ENCODE measurements around the gene EMILIN3. TPM values are rescaled to one million over a fixed set of nuclear protein-coding genes. Genes with fewer than 3 reads are reported as not detected.

EMILIN3 gene
- total RNA-seq, 2 experiments from 2014 or later, result not detected

- intact Hi-C loops (cut with micrococcal nuclease), result no loop called here
- ChIA-PET CTCF (no interaction called here), POLR2A (no interaction called here)
- Mint-ChIP-seq H3K36me3 (ENCODE audit: low read depth) (no peaks in the 10 kb centered on the region), H3K4me3 (no peak overlapping the region), H3K9me3 (peaks cover 7% of the 10 kb centered on the region), H3K4me1 (ENCODE audit: low read depth) (no peaks in the 10 kb centered on the region), H3K27ac (no peak overlapping the region), H3K27me3 (peaks cover 35% of the 10 kb centered on the region)
- TF ChIP-seq CTCF (IDR thresholded peaks at IDR 0.05), result no peak
- ATAC-seq, result no peak
- no peak for DNase-seq
Measured at GRCh38 chr20:41373931-41374920, 7.6 kb upstream of the EMILIN3 start.

- no peak for DNase-seq
- ATAC-seq, result no peak
- Mint-ChIP-seq H3K27me3 (peaks cover 37% of the 10 kb centered on the region), H3K4me1 (ENCODE audit: low read depth) (no peaks in the 10 kb centered on the region), H3K27ac (no peak overlapping the region), H3K9me3 (peaks cover 7% of the 10 kb centered on the region), H3K4me3 (no peak overlapping the region), H3K36me3 (ENCODE audit: low read depth) (no peaks in the 10 kb centered on the region)
- ChIA-PET CTCF (no interaction called here), POLR2A (interaction anchor here (0.6 kb wide), 1 partner anchor 131 kb away, joined by 3 read pairs; no protein-coding TSS in a partner anchor)
- no peak for TF ChIP-seq CTCF (IDR thresholded peaks at IDR 0.05)
- intact Hi-C loops (cut with micrococcal nuclease), result no loop called here
Measured at GRCh38 chr20:41373251-41373783, 6.7 kb upstream of the EMILIN3 start.

- intact Hi-C loops (cut with micrococcal nuclease), result no loop called here
- Mint-ChIP-seq H3K4me3 (no peak overlapping the region), H3K27me3 (peaks cover 40% of the 10 kb centered on the region), H3K9me3 (peaks cover 7% of the 10 kb centered on the region), H3K27ac (no peak overlapping the region), H3K4me1 (ENCODE audit: low read depth) (peaks cover 2% of the 10 kb centered on the region), H3K36me3 (ENCODE audit: low read depth) (no peaks in the 10 kb centered on the region)
- POLR2A ChIA-PET, result no interaction called here
- CTCF ChIA-PET, result no interaction called here
- no peak for TF ChIP-seq CTCF (IDR thresholded peaks at IDR 0.05)
- DNase-seq, result no peak
- ATAC-seq, result no peak
Measured at GRCh38 chr20:41371371-41371770, 4.8 kb upstream of the EMILIN3 start.

GRCh38 chr20:41370176-41370575, 3.6 kb upstream of the EMILIN3 start:
- intact Hi-C loops (cut with micrococcal nuclease), result no loop called here
- peaks cover 43% of the 10 kb centered on the region for H3K27me3 Mint-ChIP-seq
- POLR2A ChIA-PET, result no interaction called here
- H3K27ac Mint-ChIP-seq, result no peak overlapping the region
- DNase-seq (no peak), ATAC-seq (no peak)
- H3K4me3 Mint-ChIP-seq, result no peak overlapping the region
- TF ChIP-seq CTCF (IDR thresholded peaks at IDR 0.05), result no peak
- CTCF ChIA-PET, result interaction anchor here (2.0 kb wide), 1 partner anchor 31 kb away, joined by 5 read pairs; no protein-coding TSS in a partner anchor
- H3K36me3 Mint-ChIP-seq (ENCODE audit: low read depth), result no peaks in the 10 kb centered on the region
- H3K4me1 Mint-ChIP-seq (ENCODE audit: low read depth), result peaks cover 2% of the 10 kb centered on the region
- peaks cover 7% of the 10 kb centered on the region for H3K9me3 Mint-ChIP-seq

GRCh38 chr20:41369673-41370072, 3.1 kb upstream of the EMILIN3 start:
- no peak for TF ChIP-seq CTCF (IDR thresholded peaks at IDR 0.05)
- DNase-seq (no peak), ATAC-seq (no peak)
- H3K4me3 Mint-ChIP-seq, result no peak overlapping the region
- intact Hi-C loops (cut with micrococcal nuclease), result no loop called here
- ChIA-PET POLR2A (no interaction called here), CTCF (interaction anchor here (2.0 kb wide), 1 partner anchor 30 kb away, joined by 5 read pairs; no protein-coding TSS in a partner anchor)
- H3K4me1 Mint-ChIP-seq (ENCODE audit: low read depth), result peaks cover 2% of the 10 kb centered on the region
- H3K36me3 Mint-ChIP-seq (ENCODE audit: low read depth), result no peaks in the 10 kb centered on the region
- H3K27me3 Mint-ChIP-seq, result peaks cover 48% of the 10 kb centered on the region
- H3K9me3 Mint-ChIP-seq, result peaks cover 7% of the 10 kb centered on the region
- H3K27ac Mint-ChIP-seq, result no peak overlapping the region
